Endothelial cell of umbilical vein (primary cell): ENCODE data around the gene VAMP7. TPM values are rescaled to one million over a fixed set of nuclear protein-coding genes. Genes with fewer than 3 reads are reported as not detected.

ENCODE experiments used
- BruUV-seq: library from RNA; stranded (reverse); fragments of 400-500 nt; replicated peaks from 2 replicates; lab custom pipeline; 2021; lab: Mats Ljungman, UMichigan
- CTCF ChIA-PET: fragments of 300-600, 350-600 bp; sonication (Branson Sonifier 250); formaldehyde crosslinking; loops from one replicate; lab custom pipeline; 2021; ENCODE audit warnings: antibody characterized with exemption, inconsistent platforms; lab: Charles Lee
- POLR2A ChIA-PET: fragments of 300-600, 350-600 bp; sonication (Branson Sonifier 250); formaldehyde crosslinking; loops from one replicate; lab custom pipeline; 2021; ENCODE audit warnings: antibody characterized with exemption, inconsistent platforms; lab: Charles Lee
- DNase-seq: peaks from one replicate; pipeline ENCODE4 v3.0.0-alpha.2; 2011; ENCODE audit warnings: low read depth, low spot score
- FAIRE-seq: peaks from 2 replicates; lab custom pipeline; 2011; peaks lifted over from hg19 to GRCh38; lab: Jason Lieb, UNC
- H2AFZ ChIP-seq: 2 replicates; pipeline ENCODE4 v1.6.0; 2012; ENCODE audit warnings: low read depth, low read length, control low read depth, inconsistent platforms
- H3K27ac ChIP-seq: 2 replicates; pipeline ENCODE4 v1.5.1; 2011; ENCODE audit warnings: low read depth, mild to moderate bottlenecking, control low read depth, low read length, moderate library complexity; ENCODE audit not compliant: insufficient read depth
- H3K27me3 ChIP-seq, 2 experiments: 2 replicates each; pipeline versions ENCODE4 v1.6.0 to v1.6.1; 2011; ENCODE audit warnings: low read length in 2 of 2, mixed read lengths in 1 of 2; ENCODE audit not compliant: control insufficient read depth in 2 of 2, insufficient read depth in 2 of 2
- H3K36me3 ChIP-seq, 2 experiments: 2 replicates in 1 of 2; 3 replicates in 1 of 2; pipeline ENCODE4 v1.5.1; 2011; ENCODE audit warnings: low read length in 2 of 2, mild to moderate bottlenecking in 1 of 2, moderate library complexity in 1 of 2; ENCODE audit not compliant: control insufficient read depth in 2 of 2, insufficient read depth in 2 of 2; ENCODE audit errors: extremely low read depth in 1 of 2
- H3K4me1 ChIP-seq: 3 replicates; pipeline ENCODE4 v1.5.1; 2011; ENCODE audit warnings: mild to moderate bottlenecking, low read length; ENCODE audit not compliant: control insufficient read depth, insufficient read depth; ENCODE audit errors: extremely low read depth
- H3K4me2 ChIP-seq: 2 replicates; pipeline ENCODE4 v1.6.1; 2011; ENCODE audit warnings: low read length, control low read depth, mixed read lengths; ENCODE audit not compliant: insufficient read depth
- H3K4me3 ChIP-seq, 3 experiments: fragments of 200-600 bp in 1 of 3; sonication (generic), shearing (Covaris generic) in 1 of 3; replicated peaks in 1 of 3; 2 replicates each; pipeline ENCODE4 v1.5.1; 2011 to 2016; ENCODE audit warnings: control low read depth in 3 of 3, low read length in 3 of 3, mild to moderate bottlenecking in 2 of 3, inconsistent platforms in 1 of 3, low read depth in 1 of 3, moderate library complexity in 1 of 3; ENCODE audit not compliant: insufficient read depth in 1 of 3
- H3K79me2 ChIP-seq: 2 replicates; pipeline ENCODE4 v1.6.0; 2012; ENCODE audit warnings: low read length, inconsistent platforms; ENCODE audit not compliant: control insufficient read depth, insufficient read depth
- H3K9ac ChIP-seq: replicated peaks from 2 replicates; pipeline ENCODE3; 2011; ENCODE audit warnings: low read length, control low read depth; ENCODE audit not compliant: insufficient read depth; ENCODE audit errors: extremely low read depth
- H3K9me1 ChIP-seq: replicated peaks from 3 replicates; pipeline ENCODE4 v1.6.0; 2011; ENCODE audit warnings: mild to moderate bottlenecking, low read length; ENCODE audit not compliant: control insufficient read depth, insufficient read depth; ENCODE audit errors: extremely low read depth
- H3K9me3 ChIP-seq: replicated peaks from 2 replicates; pipeline ENCODE4 v1.5.1; 2012; ENCODE audit warnings: low read length, inconsistent platforms; ENCODE audit not compliant: control insufficient read depth, insufficient read depth
- H4K20me1 ChIP-seq: replicated peaks from 2 replicates; pipeline ENCODE3; 2011; ENCODE audit warnings: mild to moderate bottlenecking, low read length; ENCODE audit not compliant: control insufficient read depth, insufficient read depth; ENCODE audit errors: extremely low read depth
- EZH2 ChIP-seq: IDR thresholded peaks from 2 replicates; pipeline ENCODE4 v1.6.1; 2012; ENCODE audit warnings: borderline replicate concordance, low read depth, mild to moderate bottlenecking, moderate library complexity, low read length, inconsistent platforms; ENCODE audit not compliant: severe bottlenecking
- FOS ChIP-seq: IDR thresholded peaks from 2 replicates; pipeline ENCODE4 v1.6.1; 2011; ENCODE audit warnings: mild to moderate bottlenecking, low read length, moderate library complexity, borderline replicate concordance; ENCODE audit not compliant: insufficient read depth
- GATA2 ChIP-seq: IDR thresholded peaks from 2 replicates; pipeline ENCODE4 v1.7.0; 2011; ENCODE audit warnings: low read depth, mild to moderate bottlenecking, moderate library complexity, mixed read lengths, low read length; ENCODE audit not compliant: insufficient read length, insufficient read depth
- JUN ChIP-seq: IDR thresholded peaks from 2 replicates; pipeline ENCODE4 v1.6.1; 2011; ENCODE audit warnings: borderline replicate concordance, low read depth; ENCODE audit not compliant: insufficient read length, insufficient read depth
- MAX ChIP-seq: IDR thresholded peaks from 2 replicates; pipeline ENCODE4 v1.6.1; 2011; ENCODE audit not compliant: insufficient read depth, insufficient read length
- MYC ChIP-seq: IDR thresholded peaks from one replicate; pipeline ENCODE4 v1.6.1; 2011; ENCODE audit warnings: mild to moderate bottlenecking, low read depth, low read length
- POLR2A ChIP-seq: IDR thresholded peaks from 2 replicates; pipeline ENCODE4 v1.6.1; 2012; ENCODE audit warnings: low read depth, mild to moderate bottlenecking, control low read depth, low read length
- POLR2AphosphoS5 ChIP-seq: IDR thresholded peaks from 2 replicates; pipeline ENCODE4 v1.6.1; 2012; ENCODE audit warnings: low read depth, mild to moderate bottlenecking, control low read depth, low read length, moderate library complexity; ENCODE audit not compliant: insufficient read depth
- dilution Hi-C: fragments of 300-500 bp; cut with MboI; formaldehyde crosslinking; loops from one replicate; pipeline ENCODE4 v1.15.0; 2019; ENCODE audit warnings: low sequenced_read_pairs; ENCODE audit not compliant: extremely low pct_ligation_motif_present
- intact Hi-C: fragments of 100-400 bp; cut with micrococcal nuclease; formaldehyde crosslinking; loops from one replicate; pipeline ENCODE4 v1.10.0; 2022
- polyA plus RNA-seq, 4 experiments: library from polyadenylated mRNA; depleted of rRNA in 3 of 4; stranded (reverse) in 3 of 4; unstranded in 1 of 4; fragments of >200 nt; gene quantifications; 2 replicates each; pipeline versions ENCODE4 v1.2.1 to v1.2.3, GENCODE V29; 2011 to 2012; ENCODE audit warnings: missing spikeins in 1 of 4
- total RNA-seq: library from RNA; stranded (reverse); gene quantifications from 2 replicates; pipeline ENCODE4 v1.2.3, GENCODE V29; 2021
- TF ChIP-seq, protein P1 (sequence below), 2 donors: IDR thresholded peaks; 1 replicate in 1 of 2; 2 replicates in 1 of 2; pipeline ENCODE4 v1.5.1; 2011; ENCODE audit warnings: low read length in 2 of 2, mild to moderate bottlenecking in 2 of 2, moderate library complexity in 2 of 2, control low read depth in 1 of 2, inconsistent platforms in 1 of 2, low read depth in 1 of 2; ENCODE audit not compliant: insufficient read depth in 1 of 2; ENCODE audit errors: extremely low read depth in 1 of 2

VAMP7 gene
- total and polyA plus RNA-seq, 2 donors (not counting 3 experiments of a cell fraction or from before 2014, with no cell fraction given), result 20.1 to 36.8 TPM

DNA sequence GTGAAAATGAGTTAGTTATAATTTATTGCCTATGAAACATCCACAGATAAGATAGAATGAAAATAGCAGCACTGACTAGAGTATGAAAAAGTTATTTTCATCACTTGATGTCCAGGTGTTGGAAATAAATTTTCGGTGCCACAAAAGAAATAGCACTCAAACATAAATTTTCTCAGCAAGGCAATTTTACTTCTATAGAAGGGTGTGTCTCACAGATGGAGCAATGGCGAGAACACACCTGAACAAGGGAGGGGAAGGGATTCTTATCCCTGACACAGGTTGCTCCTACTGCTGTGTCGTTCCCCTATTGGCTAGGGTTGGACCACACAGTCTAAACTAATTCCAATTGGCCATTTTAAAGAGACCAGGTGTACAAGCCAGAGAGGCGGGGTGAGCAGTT is 13.3 kb upstream of the VAMP7 start:
- dilution Hi-C loops (no loop called here), intact Hi-C loops (no loop called here)
- Histone ChIP-seq H3K4me2 (no peak overlapping the region), H3K9me3 (no peaks in the 10 kb centered on the region), H3K79me2 (no peaks in the 10 kb centered on the region), H3K36me3 (no peaks in the 10 kb centered on the region), H3K9ac (no peak overlapping the region), H3K9me1 (no peaks in the 10 kb centered on the region), H3K27ac (no peak overlapping the region), H3K4me3 (no peak overlapping the region), H4K20me1 (no peaks in the 10 kb centered on the region), H3K4me1 (no peaks in the 10 kb centered on the region), H3K27me3 (no peaks in the 10 kb centered on the region), H2AFZ (no peak overlapping the region)
- ChIA-PET POLR2A (no interaction called here), CTCF (no interaction called here)
- TF ChIP-seq MAX (no peak), POLR2AphosphoS5 (no peak), MYC (no peak), EZH2 (no peak), POLR2A (no peak), JUN (no peak), GATA2 (no peak), FOS (no peak)
- TF ChIP-seq, protein P1, sequence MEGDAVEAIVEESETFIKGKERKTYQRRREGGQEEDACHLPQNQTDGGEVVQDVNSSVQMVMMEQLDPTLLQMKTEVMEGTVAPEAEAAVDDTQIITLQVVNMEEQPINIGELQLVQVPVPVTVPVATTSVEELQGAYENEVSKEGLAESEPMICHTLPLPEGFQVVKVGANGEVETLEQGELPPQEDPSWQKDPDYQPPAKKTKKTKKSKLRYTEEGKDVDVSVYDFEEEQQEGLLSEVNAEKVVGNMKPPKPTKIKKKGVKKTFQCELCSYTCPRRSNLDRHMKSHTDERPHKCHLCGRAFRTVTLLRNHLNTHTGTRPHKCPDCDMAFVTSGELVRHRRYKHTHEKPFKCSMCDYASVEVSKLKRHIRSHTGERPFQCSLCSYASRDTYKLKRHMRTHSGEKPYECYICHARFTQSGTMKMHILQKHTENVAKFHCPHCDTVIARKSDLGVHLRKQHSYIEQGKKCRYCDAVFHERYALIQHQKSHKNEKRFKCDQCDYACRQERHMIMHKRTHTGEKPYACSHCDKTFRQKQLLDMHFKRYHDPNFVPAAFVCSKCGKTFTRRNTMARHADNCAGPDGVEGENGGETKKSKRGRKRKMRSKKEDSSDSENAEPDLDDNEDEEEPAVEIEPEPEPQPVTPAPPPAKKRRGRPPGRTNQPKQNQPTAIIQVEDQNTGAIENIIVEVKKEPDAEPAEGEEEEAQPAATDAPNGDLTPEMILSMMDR (IDR thresholded peaks at IDR 0.05; ENCODE audit: extremely low read depth in 1 of 2, insufficient read depth in 1 of 2, low read depth in 1 of 2, low read length in 2 of 2), result no peak
- BruUV-seq, result no TSS peak
- no peak for FAIRE-seq
- DNase-seq, result no peak
